ENCODE results near the gene MB21D2.

MB21D2 gene

DNA sequence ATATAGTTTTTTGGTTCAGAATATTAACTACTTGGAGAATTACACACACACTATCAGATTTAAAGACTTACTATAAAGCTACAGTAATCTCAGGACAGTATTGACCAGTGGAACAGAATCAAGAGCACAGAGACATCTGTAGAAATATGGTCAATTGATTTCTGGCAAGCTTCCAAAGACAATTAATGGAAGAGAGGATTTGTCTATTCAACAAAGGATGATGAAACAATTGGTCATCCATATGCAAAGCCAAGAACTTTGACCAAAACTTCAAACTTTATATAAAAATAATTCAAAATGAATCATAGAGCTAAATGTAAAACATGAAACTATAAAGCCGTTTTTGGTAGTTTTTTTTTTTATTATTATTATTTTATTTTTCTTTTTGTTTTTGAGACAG is 29.8 kb upstream of the MB21D2 start:
- H3K4me3 ChIP-seq (replicated peaks in 1 of 2; ENCODE audit: low read depth in 2 of 2, low read length in 2 of 2) = no peak overlapping the region
- TF ChIP-seq, protein P1, sequence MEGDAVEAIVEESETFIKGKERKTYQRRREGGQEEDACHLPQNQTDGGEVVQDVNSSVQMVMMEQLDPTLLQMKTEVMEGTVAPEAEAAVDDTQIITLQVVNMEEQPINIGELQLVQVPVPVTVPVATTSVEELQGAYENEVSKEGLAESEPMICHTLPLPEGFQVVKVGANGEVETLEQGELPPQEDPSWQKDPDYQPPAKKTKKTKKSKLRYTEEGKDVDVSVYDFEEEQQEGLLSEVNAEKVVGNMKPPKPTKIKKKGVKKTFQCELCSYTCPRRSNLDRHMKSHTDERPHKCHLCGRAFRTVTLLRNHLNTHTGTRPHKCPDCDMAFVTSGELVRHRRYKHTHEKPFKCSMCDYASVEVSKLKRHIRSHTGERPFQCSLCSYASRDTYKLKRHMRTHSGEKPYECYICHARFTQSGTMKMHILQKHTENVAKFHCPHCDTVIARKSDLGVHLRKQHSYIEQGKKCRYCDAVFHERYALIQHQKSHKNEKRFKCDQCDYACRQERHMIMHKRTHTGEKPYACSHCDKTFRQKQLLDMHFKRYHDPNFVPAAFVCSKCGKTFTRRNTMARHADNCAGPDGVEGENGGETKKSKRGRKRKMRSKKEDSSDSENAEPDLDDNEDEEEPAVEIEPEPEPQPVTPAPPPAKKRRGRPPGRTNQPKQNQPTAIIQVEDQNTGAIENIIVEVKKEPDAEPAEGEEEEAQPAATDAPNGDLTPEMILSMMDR (IDR thresholded peaks at IDR 0.05; ENCODE audit: low read depth, low read length) = no peak
- DNase-seq (ENCODE audit: low read depth in 2 of 2) = peak in 1 of 2 donors; percentile 65

DNA sequence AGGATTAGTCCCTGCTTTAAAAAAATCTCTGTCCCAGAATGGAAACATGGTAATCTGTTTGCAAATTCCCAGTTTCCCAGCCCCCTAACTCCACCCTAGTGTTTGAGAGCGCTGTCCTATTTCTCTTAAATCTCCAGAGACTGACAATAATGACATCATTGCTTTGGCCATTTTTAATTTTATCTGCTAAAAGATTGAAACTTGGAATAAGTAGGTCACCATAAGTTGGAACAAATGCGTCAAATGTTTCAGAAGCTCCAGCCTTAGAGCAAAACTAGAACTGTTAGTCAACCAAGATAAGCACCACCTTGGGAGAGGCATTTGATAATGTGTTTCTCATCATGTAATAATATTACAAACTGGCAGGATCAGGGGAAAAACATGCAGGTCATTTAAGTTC is 25.7 kb upstream of the MB21D2 start:
- peak; percentile 71 to 77 for DNase-seq (ENCODE audit: low read depth in 2 of 2)
- H3K4me3 ChIP-seq (replicated peaks in 1 of 2; ENCODE audit: low read depth in 2 of 2, low read length in 2 of 2) = no peak overlapping the region
- TF ChIP-seq, protein P1 (IDR thresholded peaks at IDR 0.05; ENCODE audit: low read depth, low read length) = no peak

DNA sequence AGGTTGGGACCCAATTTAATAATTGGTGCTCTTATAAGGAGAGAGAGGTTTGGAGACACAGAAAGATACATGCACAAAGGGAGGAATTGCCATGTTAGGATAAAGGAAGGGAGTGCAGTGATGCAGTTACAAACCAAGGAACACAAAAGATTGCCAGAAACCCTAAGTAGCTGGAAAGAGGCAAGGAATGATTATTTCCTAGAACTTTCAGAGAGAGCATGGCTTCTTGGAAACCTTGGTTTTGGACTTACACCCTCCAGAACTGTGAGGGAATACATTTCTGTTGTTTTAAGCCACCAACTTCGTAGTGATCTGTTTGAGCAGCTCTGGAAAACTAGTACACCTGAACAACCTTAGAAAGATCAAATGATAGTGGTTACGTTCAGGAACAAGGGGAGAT is 25.0 kb upstream of the MB21D2 start:
- no peak for DNase-seq (ENCODE audit: low read depth in 2 of 2)
- H3K4me3 ChIP-seq (replicated peaks in 1 of 2; ENCODE audit: low read depth in 2 of 2, low read length in 2 of 2) = no peak overlapping the region
- TF ChIP-seq, protein P1 (IDR thresholded peaks at IDR 0.05; ENCODE audit: low read depth, low read length) = no peak

DNA sequence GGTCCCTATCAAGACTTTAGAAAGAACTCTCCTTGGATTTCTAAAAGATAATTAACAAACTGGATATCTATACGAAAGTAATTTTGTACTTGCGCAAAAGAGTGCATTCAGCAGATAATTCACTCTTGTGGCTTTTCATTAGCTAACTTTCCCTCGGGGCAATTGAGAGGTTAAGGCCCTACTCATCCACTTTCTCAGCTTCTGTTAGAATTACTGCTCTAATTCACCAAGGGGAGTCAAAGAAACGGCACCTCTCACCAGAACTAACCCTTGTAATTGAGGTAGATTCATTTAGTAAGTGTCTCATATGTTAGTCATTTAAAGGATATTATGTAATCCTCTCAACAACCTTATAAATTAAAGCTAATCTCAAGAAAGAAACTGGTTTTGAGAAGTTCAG is 22.5 kb upstream of the MB21D2 start:
- H3K4me3 ChIP-seq (replicated peaks in 1 of 2; ENCODE audit: low read depth in 2 of 2, low read length in 2 of 2) = no peak overlapping the region
- DNase-seq (ENCODE audit: low read depth in 2 of 2) = no peak
- TF ChIP-seq, protein P1 (IDR thresholded peaks at IDR 0.05; ENCODE audit: low read depth, low read length) = no peak

DNA sequence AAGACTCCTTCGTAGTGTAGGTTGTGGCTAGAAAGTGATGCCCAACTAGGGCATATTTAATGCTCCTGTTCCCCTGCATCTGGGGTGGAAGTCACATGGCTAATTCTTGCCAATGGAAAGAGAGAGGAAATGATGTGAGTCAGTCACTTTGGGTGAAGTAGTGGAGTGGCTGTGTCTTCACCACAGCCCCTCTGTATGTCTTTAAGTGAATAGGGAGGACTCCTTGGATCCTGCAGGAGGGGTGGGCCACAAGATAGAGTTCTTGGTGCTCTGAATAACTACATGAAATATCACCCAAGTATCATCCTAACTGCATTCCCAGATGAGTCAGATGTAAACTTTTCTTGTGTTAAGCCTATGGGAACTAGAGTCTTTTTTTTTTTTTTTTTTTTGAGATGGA is 17.8 kb upstream of the MB21D2 start:
- no peak overlapping the region for H3K4me3 ChIP-seq (replicated peaks in 1 of 2; ENCODE audit: low read depth in 2 of 2, low read length in 2 of 2)
- DNase-seq (ENCODE audit: low read depth in 2 of 2) = peak in 1 of 2 donors; percentile 53
- TF ChIP-seq, protein P1 (IDR thresholded peaks at IDR 0.05; ENCODE audit: low read depth, low read length) = no peak

DNA sequence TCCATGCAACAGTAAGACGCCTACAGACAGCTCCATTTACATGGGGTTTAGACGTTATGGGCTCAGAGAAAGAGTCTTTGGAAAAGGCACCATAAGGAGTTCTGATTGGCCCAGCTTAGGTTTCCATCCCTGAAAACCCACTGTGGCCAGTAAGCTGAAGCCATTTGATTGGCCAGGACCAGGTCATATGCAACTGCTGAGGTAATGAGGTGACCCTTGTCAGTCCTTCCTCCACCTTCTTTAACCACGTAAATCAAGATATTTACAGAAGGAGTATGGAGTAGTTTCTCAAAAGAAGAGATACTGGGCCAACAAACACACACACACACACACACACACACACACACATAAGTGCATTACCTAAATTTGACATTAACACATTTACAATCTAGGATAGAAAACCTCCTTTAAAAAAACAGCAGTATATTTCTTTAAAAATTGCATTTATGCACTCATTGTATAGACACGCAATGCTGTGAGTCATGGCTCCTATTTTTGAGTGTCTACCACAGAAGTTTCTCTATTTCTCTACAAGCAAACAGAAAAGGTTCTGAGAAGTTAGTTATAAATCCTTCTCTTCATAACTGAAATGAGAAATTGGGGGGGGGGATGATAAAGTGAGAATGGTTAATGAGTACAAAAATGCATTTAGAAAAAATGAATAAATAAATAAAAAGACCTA is 16.3 kb upstream of the MB21D2 start:
- peak in 1 of 2 donors; percentile 60 for DNase-seq (ENCODE audit: low read depth in 2 of 2)
- TF ChIP-seq, protein P1 (IDR thresholded peaks at IDR 0.05; ENCODE audit: low read depth, low read length) = no peak
- H3K4me3 ChIP-seq (replicated peaks in 1 of 2; ENCODE audit: low read depth in 2 of 2, low read length in 2 of 2) = no peak overlapping the region

DNA sequence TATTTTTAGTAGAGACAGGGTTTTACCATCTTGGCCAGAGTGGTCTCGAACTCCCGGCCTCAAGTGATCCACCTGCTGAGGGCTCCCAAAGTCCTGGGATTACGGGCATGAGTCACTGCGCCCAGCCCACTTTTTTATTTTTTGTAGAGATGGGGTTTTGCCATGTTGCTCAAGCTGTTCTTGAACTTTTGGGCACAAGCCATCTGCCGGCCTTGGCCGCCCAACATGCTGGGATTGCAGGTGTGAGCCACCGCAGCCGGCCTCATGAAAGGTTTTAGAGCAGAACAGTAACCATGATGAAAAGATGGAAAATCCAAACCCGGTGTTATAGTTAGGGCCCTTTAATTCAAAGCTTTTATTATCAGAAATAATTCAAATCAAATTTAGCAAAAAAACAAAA is 15.6 kb upstream of the MB21D2 start:
- TF ChIP-seq, protein P1 (IDR thresholded peaks at IDR 0.05; ENCODE audit: low read depth, low read length) = no peak
- no peak for DNase-seq (ENCODE audit: low read depth in 2 of 2)
- no peak overlapping the region for H3K4me3 ChIP-seq (replicated peaks in 1 of 2; ENCODE audit: low read depth in 2 of 2, low read length in 2 of 2)

All from cardiac fibroblast (primary cell).